ENCODE measurements around the gene GPR22. TPM values are rescaled to one million over a fixed set of nuclear protein-coding genes. Genes with fewer than 3 reads are reported as not detected.
A peak's percentile ranks its signal among the peaks of the same experiment; 100 is the strongest.

GPR22 gene
- total RNA-seq, 2 donors from 2014 or later, result 0.13 TPM; not detected in 1

- TF ChIP-seq CTCF (IDR thresholded peaks at IDR 0.05), result no peak
- DNase-seq, result no peak
- Histone ChIP-seq H3K4me1 (no peaks in the 10 kb centered on the region), H3K9ac (ENCODE audit: low read depth in 2 of 2, low read length in 2 of 2) (no peak overlapping the region), H3K27ac (peak overlapping the region; percentile 15), H3K36me3 (no peaks in the 10 kb centered on the region), H3K4me3 (no peak overlapping the region), H3K9me3 (no peaks in the 10 kb centered on the region), H3K27me3 (no peaks in the 10 kb centered on the region)
- intact Hi-C loops (cut with DNase I), result no loop called here
Measured at GRCh38 chr7:107494884-107495283, 25.0 kb downstream of the GPR22 start.

GRCh38 chr7:107495516-107495915, 25.7 kb downstream of the GPR22 start:
- no peak overlapping the region for H3K9ac ChIP-seq (ENCODE audit: low read depth in 2 of 2, low read length in 2 of 2)
- H3K4me1 ChIP-seq, result no peaks in the 10 kb centered on the region
- no peaks in the 10 kb centered on the region for H3K36me3 ChIP-seq
- DNase-seq, result no peak
- intact Hi-C loops (cut with DNase I), result no loop called here
- H3K9me3 ChIP-seq, result no peaks in the 10 kb centered on the region
- no peak overlapping the region for H3K4me3 ChIP-seq
- H3K27me3 ChIP-seq, result no peaks in the 10 kb centered on the region
- H3K27ac ChIP-seq, result no peak overlapping the region
- no peak for TF ChIP-seq CTCF (IDR thresholded peaks at IDR 0.05)

- Histone ChIP-seq H3K9me3 (no peaks in the 10 kb centered on the region), H3K9ac (ENCODE audit: low read depth in 2 of 2, low read length in 2 of 2) (no peak overlapping the region), H3K4me1 (no peaks in the 10 kb centered on the region), H3K27me3 (no peaks in the 10 kb centered on the region), H3K27ac (no peak overlapping the region), H3K4me3 (no peak overlapping the region), H3K36me3 (no peaks in the 10 kb centered on the region)
- intact Hi-C loops (cut with DNase I), result no loop called here
- no peak for TF ChIP-seq CTCF (IDR thresholded peaks at IDR 0.05)
- no peak for DNase-seq
Measured at GRCh38 chr7:107499731-107500130, 29.9 kb downstream of the GPR22 start.

GRCh38 chr7:107501593-107501992, 31.7 kb downstream of the GPR22 start:
- no peak overlapping the region for H3K9ac ChIP-seq (ENCODE audit: low read depth in 2 of 2, low read length in 2 of 2)
- H3K4me3 ChIP-seq, result no peak overlapping the region
- DNase-seq, result peak; percentile 32
- no peaks in the 10 kb centered on the region for H3K9me3 ChIP-seq
- TF ChIP-seq CTCF (IDR thresholded peaks at IDR 0.05), result peak; percentile 28
- H3K4me1 ChIP-seq, result peaks cover 5% of the 10 kb centered on the region
- intact Hi-C loops (cut with DNase I), result no loop called here
- H3K27me3 ChIP-seq, result no peaks in the 10 kb centered on the region
- H3K36me3 ChIP-seq, result no peaks in the 10 kb centered on the region
- H3K27ac ChIP-seq, result no peak overlapping the region

GRCh38 chr7:107502154-107502553, 32.3 kb downstream of the GPR22 start:
- H3K4me3 ChIP-seq, result no peak overlapping the region
- H3K9ac ChIP-seq (ENCODE audit: low read depth in 2 of 2, low read length in 2 of 2), result no peak overlapping the region
- no peaks in the 10 kb centered on the region for H3K36me3 ChIP-seq
- no peak for TF ChIP-seq CTCF (IDR thresholded peaks at IDR 0.05)
- H3K27me3 ChIP-seq, result no peaks in the 10 kb centered on the region
- H3K4me1 ChIP-seq, result peaks cover 9% of the 10 kb centered on the region
- intact Hi-C loops (cut with DNase I), result no loop called here
- no peak for DNase-seq
- no peaks in the 10 kb centered on the region for H3K9me3 ChIP-seq
- no peak overlapping the region for H3K27ac ChIP-seq

- Histone ChIP-seq H3K27me3 (no peaks in the 10 kb centered on the region), H3K27ac (no peak overlapping the region), H3K4me1 (peaks cover 9% of the 10 kb centered on the region), H3K9ac (ENCODE audit: low read depth in 2 of 2, low read length in 2 of 2) (no peak overlapping the region), H3K9me3 (no peaks in the 10 kb centered on the region), H3K36me3 (no peaks in the 10 kb centered on the region), H3K4me3 (no peak overlapping the region)
- DNase-seq, result no peak
- intact Hi-C loops (cut with DNase I), result no loop called here
- TF ChIP-seq CTCF (IDR thresholded peaks at IDR 0.05), result no peak
Measured at GRCh38 chr7:107502797-107503196, 32.9 kb downstream of the GPR22 start.

Measured in colonic mucosa (tissue), 4 donors.